Head of caudate nucleus (tissue), 42 donors: Measurements from ENCODE around the gene LGALS7B.
"Not testable (repeated sequence)": the region's sequence is repeated elsewhere in the genome, so short reads cannot be mapped to it uniquely, and the experiment has no call there.

Experiments used
- DNase-seq, 42 donors: peaks; one replicate each; pipeline versions ENCODE4 v3.0.0 to v3.0.0-alpha.2; 2020 to 2021; ENCODE audit warnings: mixed read lengths in 7 of 42
- intact Hi-C: fragments of 100-400 bp; cut with DNase I; formaldehyde crosslinking; loops from one replicate; pipeline ENCODE4 v1.15.0; 2022

The LGALS7B gene

GRCh38 chr19:38813323-38813722 lies 24.3 kb downstream of the LGALS7B start:
- DNase-seq = no peak
- intact Hi-C loops = no loop called here

- intact Hi-C loops, DNase-seq: not testable (repeated sequence)
Observed at GRCh38 chr19:38813932-38814331, 24.9 kb downstream of the LGALS7B start.

- DNase-seq = no peak
- intact Hi-C loops = no loop called here
Observed at GRCh38 chr19:38815059-38816001, 26.3 kb downstream of the LGALS7B start.

GRCh38 chr19:38816131-38816750 lies 27.2 kb downstream of the LGALS7B start:
- intact Hi-C loops = no loop called here
- no peak for DNase-seq

GRCh38 chr19:38817081-38817480 lies 28.1 kb downstream of the LGALS7B start:
- no peak for DNase-seq
- intact Hi-C loops = no loop called here

GRCh38 chr19:38819231-38819920 lies 30.4 kb downstream of the LGALS7B start:
- no peak for DNase-seq
- intact Hi-C loops = no loop called here

GRCh38 chr19:38821230-38821825 lies 32.3 kb downstream of the LGALS7B start:
- intact Hi-C loops, DNase-seq: not testable (repeated sequence)

- DNase-seq, intact Hi-C loops: not testable (repeated sequence)
Observed at GRCh38 chr19:38825936-38826335, 36.9 kb downstream of the LGALS7B start.

- intact Hi-C loops = no loop called here
- DNase-seq = no peak
Observed at GRCh38 chr19:38826856-38827551, 38.0 kb downstream of the LGALS7B start.

GRCh38 chr19:38829203-38829602 lies 40.2 kb downstream of the LGALS7B start:
- intact Hi-C loops, DNase-seq: not testable (repeated sequence)

- intact Hi-C loops = loop anchor here (5.0 to 10.0 kb wide), 2 partner anchors 98 to 215 kb away; partner anchors contain the start of genes EIF3K and MAP4K1
- no peak for DNase-seq
Observed at GRCh38 chr19:38830039-38830733, 41.2 kb downstream of the LGALS7B start.

- peak in 35 of 42 donors; percentile 3 to 55 (median 28) for DNase-seq
- intact Hi-C loops = loop anchor here (5.0 to 10.0 kb wide), 2 partner anchors 99 to 216 kb away; partner anchors contain the start of genes EIF3K and MAP4K1
Observed at GRCh38 chr19:38831142-38831605, 42.2 kb downstream of the LGALS7B start.

GRCh38 chr19:38833092-38833425 lies 44.1 kb downstream of the LGALS7B start:
- no peak for DNase-seq
- intact Hi-C loops = loop anchor here (5.0 to 10.0 kb wide), 2 partner anchors 101 to 218 kb away; partner anchors contain the start of genes EIF3K and MAP4K1

GRCh38 chr19:38834104-38834490 lies 45.1 kb downstream of the LGALS7B start:
- intact Hi-C loops = loop anchor here (5.0 to 10.0 kb wide), 2 partner anchors 102 to 219 kb away; partner anchors contain the start of genes EIF3K and MAP4K1
- no peak for DNase-seq

GRCh38 chr19:38834590-38834989 lies 45.6 kb downstream of the LGALS7B start:
- intact Hi-C loops = loop anchor here (5.0 to 10.0 kb wide), 2 partner anchors 102 to 220 kb away; partner anchors contain the start of genes EIF3K and MAP4K1
- no peak for DNase-seq

GRCh38 chr19:38836159-38836982 lies 47.4 kb downstream of the LGALS7B start:
- intact Hi-C loops = loop anchor here (10.0 kb wide), 1 partner anchor 222 kb away; the partner anchor contains the start of genes EIF3K and MAP4K1
- DNase-seq = no peak
